Caco-2 (cell line): ENCODE measurements around the gene STX17. TPM values are rescaled to one million over a fixed set of nuclear protein-coding genes. Genes with fewer than 3 reads are reported as not detected.

Experiments
- BruUV-seq: library from RNA; stranded (reverse); fragments of 400-500 nt; replicated peaks from 2 replicates; lab custom pipeline; 2021; lab: Mats Ljungman, UMichigan
- CTCF ChIA-PET: fragments of 300-600 bp; sonication (Branson Sonifier 250); formaldehyde crosslinking; loops from one replicate; lab custom pipeline; 2022; ENCODE audit warnings: antibody characterized with exemption; lab: Charles Lee
- POLR2A ChIA-PET: fragments of 300-600 bp; sonication (Branson Sonifier 250); formaldehyde crosslinking; loops from one replicate; lab custom pipeline; 2022; ENCODE audit warnings: antibody characterized with exemption; lab: Charles Lee
- DNase-seq, 2 experiments: peaks; one replicate each; pipeline versions ENCODE4 v3.0.0 to v3.0.0-alpha.2; 2020 to 2022
- H3K27me3 ChIP-seq: replicated peaks from 2 replicates; pipeline ENCODE4 v1.6.0; 2011; ENCODE audit warnings: low read length; ENCODE audit not compliant: control insufficient read depth, insufficient read depth
- H3K36me3 ChIP-seq: 2 replicates; pipeline ENCODE4 v1.5.1; 2011; ENCODE audit warnings: low read length; ENCODE audit not compliant: control insufficient read depth, insufficient read depth
- H3K4me1 ChIP-seq: fragments of 250-450 bp; sonication (Bioruptor Pico); 2 replicates; pipeline ENCODE4 v1.5.1; 2020; ENCODE audit warnings: mild to moderate bottlenecking
- H3K4me3 ChIP-seq: 2 replicates; pipeline ENCODE4 v1.5.1; 2011; ENCODE audit warnings: low read depth, mild to moderate bottlenecking, control low read depth, low read length
- H3K9me3 ChIP-seq: fragments of 250-450 bp; sonication (Bioruptor Pico); 2 replicates; pipeline ENCODE4 v1.5.1; 2020; ENCODE audit warnings: mild to moderate bottlenecking, moderate library complexity
- H3K27ac Mint-ChIP-seq: one replicate; pipeline ENCODE4 v1.8.0; 2022; ENCODE audit warnings: mixed read lengths; ENCODE audit not compliant: unreplicated experiment
- H3K27me3 Mint-ChIP-seq: one replicate; pipeline ENCODE4 v1.8.0; 2022; ENCODE audit warnings: mixed read lengths; ENCODE audit not compliant: insufficient read depth, unreplicated experiment
- H3K36me3 Mint-ChIP-seq: one replicate; pipeline ENCODE4 v1.8.0; 2022; ENCODE audit warnings: mild to moderate bottlenecking, mixed read lengths; ENCODE audit not compliant: insufficient read depth, unreplicated experiment
- H3K4me1 Mint-ChIP-seq: one replicate; pipeline ENCODE4 v1.8.0; 2022; ENCODE audit warnings: low read depth, mixed read lengths; ENCODE audit not compliant: unreplicated experiment
- H3K4me3 Mint-ChIP-seq: one replicate; pipeline ENCODE4 v1.8.0; 2022; ENCODE audit warnings: mild to moderate bottlenecking, moderate library complexity, mixed read lengths; ENCODE audit not compliant: unreplicated experiment
- H3K9me3 Mint-ChIP-seq: one replicate; pipeline ENCODE4 v1.8.0; 2022; ENCODE audit warnings: mixed read lengths; ENCODE audit not compliant: unreplicated experiment
- CTCF ChIP-seq, 2 experiments: fragments of 200-600 bp in 1 of 2; IDR thresholded peaks; 1 replicate in 1 of 2; 2 replicates in 1 of 2; pipeline versions ENCODE4 v1.5.1 to v1.8.0; 2011 to 2022; ENCODE audit warnings: antibody characterized with exemption in 1 of 2, control low read depth in 1 of 2, inconsistent platforms in 1 of 2, low read depth in 1 of 2, low read length in 1 of 2, mild to moderate bottlenecking in 1 of 2, moderate library complexity in 1 of 2; ENCODE audit not compliant: insufficient read depth in 1 of 2, severe bottlenecking in 1 of 2, unreplicated experiment in 1 of 2
- intact Hi-C: fragments of 100-400 bp; cut with micrococcal nuclease; formaldehyde crosslinking; loops from one replicate; pipeline ENCODE4 v1.10.0; 2022; ENCODE audit not compliant: unreplicated experiment
- total RNA-seq: library from RNA; stranded (reverse); gene quantifications from 2 replicates; pipeline ENCODE4 v1.2.3, GENCODE V29; 2022

STX17 gene
- total RNA-seq, 1 experiment from 2014 or later: 40.2 TPM

GRCh38 chr9:99925541-99925940 lies 19.1 kb downstream of the STX17 start:
- intact Hi-C loops: no loop called here
- Histone ChIP-seq H3K9me3 (peaks cover 8% of the 10 kb centered on the region; the same call in 1 of the 2 replicates), H3K4me3 (no peak overlapping the region), H3K36me3 (no peaks in the 10 kb centered on the region), H3K27me3 (no peaks in the 10 kb centered on the region), H3K4me1 (no peaks in the 10 kb centered on the region)
- no peak overlapping the region for H3K27ac Mint-ChIP-seq
- no peaks in the 10 kb centered on the region for H3K27me3 Mint-ChIP-seq
- ChIA-PET POLR2A (no interaction called here), CTCF (no interaction called here)
- H3K9me3 Mint-ChIP-seq: peaks cover 30% of the 10 kb centered on the region
- no peaks in the 10 kb centered on the region for H3K4me1 Mint-ChIP-seq
- no peak for DNase-seq
- BruUV-seq: no TSS peak
- H3K4me3 Mint-ChIP-seq: no peak overlapping the region
- H3K36me3 Mint-ChIP-seq: peaks cover 47% of the 10 kb centered on the region
- no peak for TF ChIP-seq CTCF (IDR thresholded peaks at IDR 0.05; ENCODE audit: insufficient read depth in 1 of 2, low read depth in 1 of 2, low read length in 1 of 2, severe bottlenecking in 1 of 2, unreplicated experiment in 1 of 2)

GRCh38 chr9:99929652-99930051 lies 23.2 kb downstream of the STX17 start:
- no peaks in the 10 kb centered on the region for H3K4me1 ChIP-seq
- H3K4me1 Mint-ChIP-seq: no peaks in the 10 kb centered on the region
- ChIA-PET CTCF (no interaction called here), POLR2A (no interaction called here)
- DNase-seq: no peak
- H3K4me3 Mint-ChIP-seq: no peak overlapping the region
- intact Hi-C loops: no loop called here
- peaks cover 39% of the 10 kb centered on the region for H3K36me3 Mint-ChIP-seq
- no peak for TF ChIP-seq CTCF (IDR thresholded peaks at IDR 0.05; ENCODE audit: insufficient read depth in 1 of 2, low read depth in 1 of 2, low read length in 1 of 2, severe bottlenecking in 1 of 2, unreplicated experiment in 1 of 2)
- H3K27ac Mint-ChIP-seq: no peak overlapping the region
- H3K27me3 Mint-ChIP-seq: no peaks in the 10 kb centered on the region
- H3K4me3 ChIP-seq: no peak overlapping the region
- H3K27me3 ChIP-seq: no peaks in the 10 kb centered on the region
- H3K9me3 ChIP-seq: peaks cover 8% of the 10 kb centered on the region; the same call in 1 of the 2 replicates
- no peaks in the 10 kb centered on the region for H3K36me3 ChIP-seq
- H3K9me3 Mint-ChIP-seq: peaks cover 13% of the 10 kb centered on the region
- no TSS peak for BruUV-seq

- TF ChIP-seq CTCF (IDR thresholded peaks at IDR 0.05; ENCODE audit: insufficient read depth in 1 of 2, low read depth in 1 of 2, low read length in 1 of 2, severe bottlenecking in 1 of 2, unreplicated experiment in 1 of 2): no peak
- no peak for DNase-seq
- BruUV-seq: no TSS peak
- Mint-ChIP-seq H3K27me3 (no peaks in the 10 kb centered on the region), H3K9me3 (peaks cover 14% of the 10 kb centered on the region), H3K4me1 (no peaks in the 10 kb centered on the region), H3K27ac (no peak overlapping the region), H3K36me3 (peaks cover 29% of the 10 kb centered on the region), H3K4me3 (no peak overlapping the region)
- Histone ChIP-seq H3K27me3 (no peaks in the 10 kb centered on the region), H3K9me3 (no peaks in the 10 kb centered on the region), H3K4me1 (no peaks in the 10 kb centered on the region), H3K36me3 (no peaks in the 10 kb centered on the region), H3K4me3 (no peak overlapping the region)
- CTCF ChIA-PET: no interaction called here
- POLR2A ChIA-PET: interaction anchor here (0.5 kb wide), 1 partner anchor 827 kb away, joined by 3 read pairs; the partner anchor contains the start of gene TGFBR1
- intact Hi-C loops: no loop called here
These were observed 24.8 kb downstream of the STX17 start for GRCh38 chr9:99931155-99931840.
